OCI-M2 (cell line): ENCODE measurements around the gene HNMT.
"Not testable (repeated sequence)": the region's sequence is repeated elsewhere in the genome, so short reads cannot be mapped to it uniquely, and the experiment has no call there.

ENCODE experiments used
- DNase-seq: peaks from one replicate; lab custom pipeline; 2025; ENCODE audit not compliant: unreplicated experiment; lab: John Stamatoyannopoulos, UW

The HNMT gene

DNA sequence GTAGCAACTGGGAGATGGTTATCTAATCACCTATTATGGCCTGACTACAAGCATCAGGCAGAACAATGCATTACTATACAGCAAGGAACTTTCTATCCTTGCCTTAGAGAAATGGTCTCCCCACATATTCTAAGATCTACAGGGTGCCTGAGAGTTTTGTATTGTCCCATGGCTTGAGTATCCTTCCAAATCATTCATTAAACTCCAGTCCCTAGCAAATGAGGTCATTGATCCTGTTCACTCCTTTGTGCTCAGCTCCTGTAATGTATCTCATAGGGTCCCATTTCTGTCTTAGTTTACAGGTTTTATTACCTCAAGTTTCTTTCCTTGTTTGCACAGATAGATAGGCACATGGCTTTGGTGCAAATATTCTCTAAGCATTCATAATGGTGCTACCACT lies 9.0 kb downstream of the HNMT start:
- no peak for DNase-seq

- no peak for DNase-seq
Observed at GRCh38 chr2:137975280-137976271, 11.3 kb downstream of the HNMT start.

GRCh38 chr2:137976274-137976673 lies 12.0 kb downstream of the HNMT start:
- DNase-seq = no peak

GRCh38 chr2:137977790-137978189 lies 13.5 kb downstream of the HNMT start:
- no peak for DNase-seq

DNA sequence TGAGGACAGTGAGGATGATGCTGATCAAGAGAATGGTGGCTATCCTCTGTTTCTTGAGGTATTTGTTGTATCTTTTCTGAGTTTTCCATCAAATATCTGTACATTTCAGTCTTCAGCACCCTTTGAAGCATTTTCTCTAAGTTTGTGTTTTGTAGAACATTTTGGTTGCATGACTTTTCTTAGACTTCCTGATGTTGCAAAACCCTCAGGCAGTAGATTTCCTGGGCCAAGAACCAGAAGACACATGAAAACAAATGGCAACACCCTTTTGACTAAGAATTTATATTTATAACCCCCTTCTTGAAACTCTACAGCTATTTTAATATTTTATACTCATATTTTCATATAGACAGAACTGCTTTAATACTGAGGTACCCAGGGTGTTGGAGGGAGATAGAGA lies 16.2 kb downstream of the HNMT start:
- DNase-seq = no peak

- no peak for DNase-seq
Observed at GRCh38 chr2:137981112-137981656, 16.9 kb downstream of the HNMT start.

DNA sequence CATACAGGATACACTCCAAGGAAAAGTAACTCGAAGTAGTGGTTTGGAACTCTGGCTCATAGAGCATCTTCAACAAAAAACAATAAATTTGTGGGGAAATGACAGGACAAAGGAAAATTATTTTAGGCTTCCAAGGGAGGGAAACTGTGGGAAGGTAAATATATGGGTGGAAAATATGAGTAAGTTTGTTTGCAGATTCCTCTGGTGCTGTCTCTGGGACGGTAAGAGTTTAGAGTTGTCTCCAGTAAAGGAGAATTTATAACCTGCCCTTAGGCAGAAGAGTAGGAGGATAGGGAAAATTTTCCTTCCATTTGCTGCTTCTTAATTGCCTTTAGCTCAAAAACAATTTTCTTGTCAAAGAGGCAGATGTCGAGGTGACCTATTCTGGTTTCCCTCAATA lies 19.3 kb downstream of the HNMT start:
- no peak for DNase-seq

DNA sequence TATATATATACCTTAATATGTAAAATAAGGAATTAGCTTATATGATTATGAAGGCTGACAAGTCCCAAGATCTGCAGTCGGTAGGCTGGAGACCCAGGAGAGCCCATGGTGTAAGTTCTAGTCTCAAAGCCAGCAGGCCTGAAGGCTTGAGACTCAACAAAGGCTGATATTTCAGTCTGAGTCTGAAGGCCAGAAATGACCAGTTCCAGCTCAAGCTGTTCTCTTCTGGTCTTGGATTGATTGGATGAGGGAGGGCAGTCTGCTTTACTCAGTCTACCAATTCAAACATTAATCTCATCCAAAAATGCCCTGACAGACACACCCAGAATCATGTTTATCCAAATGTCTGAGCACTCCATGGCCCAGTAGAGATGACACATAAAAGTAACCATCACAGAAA lies 22.0 kb downstream of the HNMT start:
- no peak for DNase-seq

- no peak for DNase-seq
Observed at GRCh38 chr2:137987011-137987410, 22.7 kb downstream of the HNMT start.

- no peak for DNase-seq
Observed at GRCh38 chr2:137991078-137991477, 26.8 kb downstream of the HNMT start.

GRCh38 chr2:137992039-137992646 lies 27.9 kb downstream of the HNMT start:
- DNase-seq = no peak

DNA sequence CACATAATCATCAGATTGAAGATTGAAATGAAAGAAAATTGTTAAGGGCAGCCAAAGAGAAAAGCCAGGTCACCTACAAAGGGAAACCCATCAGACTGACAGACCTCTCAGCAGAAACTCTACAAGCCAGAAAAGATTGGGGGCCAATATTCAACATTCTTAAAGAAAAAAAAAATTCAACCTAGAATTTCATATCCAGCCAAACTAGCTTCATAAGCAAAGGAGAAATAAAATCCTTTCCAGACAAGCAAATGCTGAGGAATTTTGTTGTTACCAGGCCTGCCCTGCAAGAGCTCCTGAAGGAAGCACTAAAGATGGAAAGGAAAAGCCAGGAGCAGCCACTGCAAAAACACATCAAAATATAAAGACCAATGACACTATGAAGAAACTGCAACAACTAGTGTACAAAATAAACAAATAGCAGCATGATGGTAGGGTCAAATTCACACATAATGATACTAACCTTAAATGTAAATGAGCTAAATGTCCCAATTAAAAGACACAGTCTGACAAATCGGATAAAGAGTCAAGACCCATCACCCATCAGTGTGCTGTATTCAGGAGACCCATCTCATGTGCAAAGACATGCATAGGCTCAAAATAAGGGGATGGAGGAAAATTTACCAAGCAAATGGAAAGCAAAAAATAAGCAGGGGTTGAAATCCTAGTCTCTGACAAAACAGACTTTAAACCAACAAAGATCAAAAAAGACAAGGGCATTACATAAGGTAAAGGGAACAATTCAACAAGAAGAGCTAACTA lies 29.6 kb downstream of the HNMT start:
- DNase-seq = not testable (repeated sequence)

GRCh38 chr2:137995368-137995767 lies 31.1 kb downstream of the HNMT start:
- not testable (repeated sequence) for DNase-seq

- DNase-seq = not testable (repeated sequence)
Observed at GRCh38 chr2:137996158-137996557, 31.9 kb downstream of the HNMT start.

DNA sequence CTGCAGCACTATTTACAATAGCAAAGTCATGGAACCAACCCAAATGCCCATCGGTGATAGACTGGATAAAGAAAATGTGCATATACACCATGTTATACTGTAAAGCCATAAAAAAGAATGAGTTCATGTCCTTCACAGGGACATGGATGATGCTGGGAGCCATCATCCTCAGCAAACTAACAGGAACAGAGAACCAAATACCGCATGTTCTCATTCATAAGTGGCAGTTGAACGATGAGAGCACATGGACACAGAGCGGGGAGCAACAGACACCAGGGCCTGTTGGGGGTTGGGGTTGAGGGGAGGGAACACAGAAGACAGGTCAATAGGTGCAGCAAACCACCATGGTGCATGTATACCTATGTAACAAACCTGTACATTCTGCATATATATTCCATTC lies 33.5 kb downstream of the HNMT start:
- no peak for DNase-seq

DNA sequence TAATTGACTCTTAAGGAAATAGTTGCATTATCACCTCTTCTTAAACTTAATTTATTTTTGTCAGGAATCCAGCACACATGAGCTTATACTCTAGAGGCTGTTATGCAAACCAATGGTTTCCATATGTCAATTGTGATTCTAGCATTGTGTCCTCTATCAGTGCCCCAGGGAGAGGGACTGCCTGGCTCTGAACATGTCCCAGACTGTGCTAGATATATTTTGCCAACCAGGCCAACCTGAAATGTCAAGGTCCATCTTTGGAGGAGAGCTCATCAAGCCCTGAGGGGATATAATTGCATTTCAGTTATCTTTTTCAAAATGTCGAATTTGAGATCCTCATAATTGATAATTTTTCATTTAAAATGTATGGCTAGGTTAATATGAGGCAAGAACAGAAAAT lies 34.2 kb downstream of the HNMT start:
- no peak for DNase-seq

- no peak for DNase-seq
Observed at GRCh38 chr2:137999273-137999672, 35.0 kb downstream of the HNMT start.

DNA sequence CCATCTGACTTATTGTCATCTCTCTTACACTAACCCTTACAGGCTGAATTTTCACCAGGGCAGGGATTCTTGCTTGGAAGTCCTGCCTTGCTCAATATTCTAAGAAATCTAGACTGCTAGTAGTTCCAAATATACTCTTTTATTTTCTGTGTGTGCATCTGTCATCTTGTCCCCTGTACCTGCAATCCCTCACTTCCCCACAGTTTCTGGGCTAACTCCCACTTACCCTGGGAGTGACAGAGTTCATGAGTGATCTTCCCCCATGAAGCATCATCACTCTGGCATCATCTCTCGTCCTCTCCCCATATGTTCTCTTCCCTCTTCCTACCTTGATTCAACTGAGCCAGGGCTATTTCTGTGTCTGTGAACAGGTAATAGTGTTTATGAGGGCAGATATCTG lies 35.7 kb downstream of the HNMT start:
- no peak for DNase-seq

- no peak for DNase-seq
Observed at GRCh38 chr2:138000796-138001195, 36.5 kb downstream of the HNMT start.

GRCh38 chr2:138003411-138003810 lies 39.1 kb downstream of the HNMT start:
- no peak for DNase-seq

- no peak for DNase-seq
Observed at GRCh38 chr2:138007431-138007830, 43.2 kb downstream of the HNMT start.
